OCI-LY3 (cell line): ENCODE measurements around the gene ZNF804A.

ENCODE experiments used
- H2AFZ ChIP-seq: fragments of 200-600, 300-600 bp; shearing (Covaris generic); 2 replicates; pipeline ENCODE4 v1.6.0; 2014; ENCODE audit warnings: antibody characterized with exemption, low read depth, low read length
- H3K27ac ChIP-seq: fragments of 200-600, 300-600 bp; sonication (generic); 2 replicates; pipeline ENCODE4 v1.5.1; 2014; ENCODE audit warnings: mild to moderate bottlenecking, low read length, moderate library complexity, mixed read lengths
- H3K27me3 ChIP-seq: fragments of 200-600, 300-600 bp; sonication (generic); 2 replicates; pipeline ENCODE4 v1.6.1; 2014; ENCODE audit warnings: low read depth, low read length, mixed read lengths
- H3K36me3 ChIP-seq: fragments of 200-600, 300-600 bp; sonication (generic); replicated peaks from 2 replicates; pipeline ENCODE3; 2014; ENCODE audit warnings: low read depth, low read length, mixed read lengths
- H3K4me1 ChIP-seq: fragments of 300-600, 200-600 bp; sonication (generic); 2 replicates; pipeline ENCODE4 v1.6.1; 2014; ENCODE audit warnings: low read length, mixed read lengths
- H3K4me2 ChIP-seq: fragments of 200-600, 300-600 bp; sonication (generic); 2 replicates; pipeline ENCODE4 v1.6.1; 2014; ENCODE audit warnings: low read length, mixed read lengths
- H3K4me3 ChIP-seq: fragments of 300-600, 200-600 bp; sonication (generic); 2 replicates; pipeline ENCODE4 v1.5.1; 2014; ENCODE audit warnings: antibody characterized with exemption, mild to moderate bottlenecking, low read length, moderate library complexity
- H3K79me2 ChIP-seq: fragments of 300-600, 200-600 bp; shearing (Covaris generic); 2 replicates; pipeline ENCODE4 v1.6.1; 2014; ENCODE audit warnings: mild to moderate bottlenecking, low read length, mixed read lengths
- H3K9ac ChIP-seq: fragments of 300-600, 200-600 bp; shearing (Covaris generic); 2 replicates; pipeline ENCODE4 v1.6.0; 2014; ENCODE audit warnings: mild to moderate bottlenecking, low read length, moderate library complexity
- H3K9me3 ChIP-seq: fragments of 200-600, 300-600 bp; shearing (Covaris generic); 2 replicates; pipeline ENCODE4 v1.6.1; 2014; ENCODE audit warnings: low read length, mixed read lengths; ENCODE audit not compliant: insufficient read depth
- H4K20me1 ChIP-seq: fragments of 200-600, 300-600 bp; sonication (generic); 2 replicates; pipeline ENCODE4 v1.6.1; 2016; ENCODE audit warnings: low read length, mixed read lengths; ENCODE audit not compliant: insufficient read depth
- EZH2phosphoT487 ChIP-seq: fragments of 200-600 bp; shearing (Covaris generic); IDR thresholded peaks from 2 replicates; pipeline ENCODE4 v1.6.1; 2018; ENCODE audit warnings: antibody characterized with exemption, mixed run types, low read depth
- TF ChIP-seq, protein P1 (sequence below): fragments of 200-600, 300-600 bp; sonication (generic); IDR thresholded peaks from 2 replicates; pipeline ENCODE4 v1.5.1; 2014; ENCODE audit warnings: antibody characterized with exemption, low read length, low read depth

The ZNF804A gene

DNA sequence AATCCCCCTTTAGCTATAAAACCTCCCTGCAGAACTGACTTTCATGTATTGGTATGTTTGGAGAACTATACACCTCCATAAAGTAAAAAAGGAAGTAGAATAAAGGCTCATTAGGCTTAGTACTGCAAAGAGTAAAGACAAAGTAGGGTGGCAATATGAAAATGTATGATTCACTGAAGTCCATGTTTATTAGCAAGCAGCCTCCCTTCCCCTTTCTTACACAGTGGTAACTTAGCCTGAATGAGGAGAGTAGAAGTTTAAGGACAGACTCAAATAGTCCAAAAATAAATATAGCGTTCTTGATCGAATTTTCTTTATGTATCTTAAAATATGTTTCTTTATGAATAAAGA lies 1.5 kb downstream of the ZNF804A start:
- H3K4me1 ChIP-seq, result peaks cover 15% of the 10 kb centered on the region
- no peaks in the 10 kb centered on the region for H3K27me3 ChIP-seq
- H3K27ac ChIP-seq, result peak overlapping the region; percentile 72
- TF ChIP-seq, protein P1, sequence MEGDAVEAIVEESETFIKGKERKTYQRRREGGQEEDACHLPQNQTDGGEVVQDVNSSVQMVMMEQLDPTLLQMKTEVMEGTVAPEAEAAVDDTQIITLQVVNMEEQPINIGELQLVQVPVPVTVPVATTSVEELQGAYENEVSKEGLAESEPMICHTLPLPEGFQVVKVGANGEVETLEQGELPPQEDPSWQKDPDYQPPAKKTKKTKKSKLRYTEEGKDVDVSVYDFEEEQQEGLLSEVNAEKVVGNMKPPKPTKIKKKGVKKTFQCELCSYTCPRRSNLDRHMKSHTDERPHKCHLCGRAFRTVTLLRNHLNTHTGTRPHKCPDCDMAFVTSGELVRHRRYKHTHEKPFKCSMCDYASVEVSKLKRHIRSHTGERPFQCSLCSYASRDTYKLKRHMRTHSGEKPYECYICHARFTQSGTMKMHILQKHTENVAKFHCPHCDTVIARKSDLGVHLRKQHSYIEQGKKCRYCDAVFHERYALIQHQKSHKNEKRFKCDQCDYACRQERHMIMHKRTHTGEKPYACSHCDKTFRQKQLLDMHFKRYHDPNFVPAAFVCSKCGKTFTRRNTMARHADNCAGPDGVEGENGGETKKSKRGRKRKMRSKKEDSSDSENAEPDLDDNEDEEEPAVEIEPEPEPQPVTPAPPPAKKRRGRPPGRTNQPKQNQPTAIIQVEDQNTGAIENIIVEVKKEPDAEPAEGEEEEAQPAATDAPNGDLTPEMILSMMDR, result no peak
- TF ChIP-seq EZH2phosphoT487, result no peak
- H3K9ac ChIP-seq, result peak overlapping the region; percentile 93
- peaks cover 24% of the 10 kb centered on the region for H4K20me1 ChIP-seq
- H2AFZ ChIP-seq, result peak overlapping the region; percentile 15; the same call in 1 of the 2 replicates
- peaks cover 23% of the 10 kb centered on the region for H3K36me3 ChIP-seq
- no peaks in the 10 kb centered on the region; the same call in 1 of the 2 replicates for H3K9me3 ChIP-seq
- peak overlapping the region; percentile 92 for H3K4me3 ChIP-seq
- H3K79me2 ChIP-seq, result peaks cover 65% of the 10 kb centered on the region
- peak overlapping the region; percentile 78 for H3K4me2 ChIP-seq

DNA sequence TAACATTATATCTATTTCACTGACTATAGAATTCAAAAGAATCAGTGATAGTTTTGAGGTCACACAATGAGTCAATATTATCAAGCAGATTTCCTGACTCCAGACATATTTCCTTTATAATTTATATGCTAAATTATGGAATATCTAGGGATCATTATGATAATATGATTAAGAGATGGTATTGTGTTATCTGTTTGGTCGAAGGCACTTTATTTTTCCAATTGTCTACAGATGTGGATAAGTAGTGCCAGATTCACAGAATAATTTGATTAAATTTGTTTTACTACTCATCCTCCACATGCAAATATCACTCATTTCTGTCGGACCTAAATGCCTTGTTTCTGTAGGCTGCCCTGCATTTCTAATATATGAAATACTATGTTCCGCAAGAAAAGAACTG lies 4.4 kb downstream of the ZNF804A start:
- no peak overlapping the region for H2AFZ ChIP-seq
- no peak overlapping the region for H3K4me2 ChIP-seq
- H3K79me2 ChIP-seq, result peaks cover 94% of the 10 kb centered on the region
- no peaks in the 10 kb centered on the region for H3K27me3 ChIP-seq
- H3K27ac ChIP-seq, result no peak overlapping the region
- peaks cover 50% of the 10 kb centered on the region for H3K36me3 ChIP-seq
- no peak overlapping the region for H3K9ac ChIP-seq
- TF ChIP-seq EZH2phosphoT487, result no peak
- TF ChIP-seq, protein P1, result no peak
- H3K9me3 ChIP-seq, result peaks cover 12% of the 10 kb centered on the region
- H3K4me1 ChIP-seq, result peaks cover 7% of the 10 kb centered on the region
- peaks cover 34% of the 10 kb centered on the region for H4K20me1 ChIP-seq
- H3K4me3 ChIP-seq, result no peak overlapping the region

DNA sequence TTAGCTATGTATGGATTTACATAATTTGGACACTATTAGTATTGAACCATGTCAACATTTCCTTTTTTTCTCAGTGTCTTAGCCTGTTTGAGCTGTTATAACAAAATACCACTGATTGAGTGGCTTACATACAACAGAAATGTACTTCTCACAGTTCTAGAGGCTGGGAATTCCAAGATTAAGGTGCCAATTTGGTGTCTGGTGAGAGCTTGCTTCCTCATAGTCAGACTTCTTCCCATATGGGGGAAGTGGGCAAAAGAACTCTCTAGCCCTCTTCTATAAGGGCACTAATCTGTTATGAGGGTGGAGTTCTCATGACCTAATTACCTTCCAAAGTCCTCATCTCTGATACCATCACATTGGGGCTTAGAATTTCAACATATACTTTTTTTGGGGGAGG lies 12.6 kb downstream of the ZNF804A start:
- peaks cover 88% of the 10 kb centered on the region for H3K79me2 ChIP-seq
- H3K36me3 ChIP-seq, result peaks cover 27% of the 10 kb centered on the region
- H3K9ac ChIP-seq, result no peak overlapping the region
- H4K20me1 ChIP-seq, result peaks cover 62% of the 10 kb centered on the region
- H3K9me3 ChIP-seq, result peaks cover 12% of the 10 kb centered on the region; the same call in 1 of the 2 replicates
- no peak overlapping the region for H3K4me2 ChIP-seq
- H3K27me3 ChIP-seq, result no peaks in the 10 kb centered on the region
- peaks cover 10% of the 10 kb centered on the region for H3K4me1 ChIP-seq
- no peak overlapping the region for H3K4me3 ChIP-seq
- TF ChIP-seq, protein P1, result no peak
- TF ChIP-seq EZH2phosphoT487, result no peak
- no peak overlapping the region for H3K27ac ChIP-seq
- no peak overlapping the region for H2AFZ ChIP-seq

DNA sequence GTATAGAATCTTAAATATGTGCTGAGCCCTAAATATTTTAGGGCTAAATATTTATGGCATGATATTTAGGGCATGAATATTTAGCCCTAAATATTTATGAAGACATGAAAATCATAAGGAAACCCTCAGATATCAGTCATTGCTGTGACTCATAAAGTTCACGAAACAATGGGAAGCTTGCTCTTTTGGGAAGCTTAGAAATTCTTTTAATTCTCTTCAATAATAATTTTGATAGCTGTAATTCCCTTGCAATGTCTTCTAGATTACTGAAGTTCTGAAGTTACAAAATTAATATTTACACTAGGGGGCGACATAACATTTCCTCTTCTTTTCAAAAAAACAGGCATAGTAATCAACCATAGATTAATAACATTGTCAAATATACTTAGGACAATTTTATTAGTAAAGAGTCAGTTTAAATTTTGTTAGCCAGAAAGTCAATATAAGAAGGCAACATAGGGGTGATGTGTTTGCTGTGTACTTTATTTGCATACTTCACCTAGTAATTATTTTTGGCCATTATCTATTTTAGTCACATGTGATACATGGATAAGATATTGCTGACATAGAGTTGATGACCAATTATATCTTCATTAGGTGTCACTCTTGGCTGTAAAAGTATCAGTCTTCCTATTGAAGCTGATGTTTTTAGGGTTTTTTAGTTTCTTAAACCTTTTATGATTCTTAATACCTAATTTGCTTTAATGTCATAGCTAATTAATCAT lies 13.2 kb downstream of the ZNF804A start:
- H3K27ac ChIP-seq, result no peak overlapping the region
- H3K27me3 ChIP-seq, result no peaks in the 10 kb centered on the region
- peaks cover 21% of the 10 kb centered on the region for H3K36me3 ChIP-seq
- no peak overlapping the region for H3K9ac ChIP-seq
- H2AFZ ChIP-seq, result no peak overlapping the region
- no peak overlapping the region for H3K4me3 ChIP-seq
- TF ChIP-seq, protein P1, result peak; percentile 69
- TF ChIP-seq EZH2phosphoT487, result no peak
- no peak overlapping the region for H3K4me2 ChIP-seq
- H3K4me1 ChIP-seq, result peaks cover 10% of the 10 kb centered on the region
- peaks cover 62% of the 10 kb centered on the region for H4K20me1 ChIP-seq
- H3K79me2 ChIP-seq, result peaks cover 88% of the 10 kb centered on the region
- H3K9me3 ChIP-seq, result peaks cover 9% of the 10 kb centered on the region; the same call in 1 of the 2 replicates
